A375 (cell line): ENCODE measurements around the gene IRF2BP1. TPM values are rescaled to one million over a fixed set of nuclear protein-coding genes. Genes with fewer than 3 reads are reported as not detected.

Source experiments
- total RNA-seq: library from RNA; depleted of rRNA; stranded (reverse); fragments of >200 nt; shearing (Covaris generic); gene quantifications from 2 replicates; pipeline ENCODE4 v1.2.3, GENCODE V29; 2014; rRNA removed

The IRF2BP1 gene, protein sequence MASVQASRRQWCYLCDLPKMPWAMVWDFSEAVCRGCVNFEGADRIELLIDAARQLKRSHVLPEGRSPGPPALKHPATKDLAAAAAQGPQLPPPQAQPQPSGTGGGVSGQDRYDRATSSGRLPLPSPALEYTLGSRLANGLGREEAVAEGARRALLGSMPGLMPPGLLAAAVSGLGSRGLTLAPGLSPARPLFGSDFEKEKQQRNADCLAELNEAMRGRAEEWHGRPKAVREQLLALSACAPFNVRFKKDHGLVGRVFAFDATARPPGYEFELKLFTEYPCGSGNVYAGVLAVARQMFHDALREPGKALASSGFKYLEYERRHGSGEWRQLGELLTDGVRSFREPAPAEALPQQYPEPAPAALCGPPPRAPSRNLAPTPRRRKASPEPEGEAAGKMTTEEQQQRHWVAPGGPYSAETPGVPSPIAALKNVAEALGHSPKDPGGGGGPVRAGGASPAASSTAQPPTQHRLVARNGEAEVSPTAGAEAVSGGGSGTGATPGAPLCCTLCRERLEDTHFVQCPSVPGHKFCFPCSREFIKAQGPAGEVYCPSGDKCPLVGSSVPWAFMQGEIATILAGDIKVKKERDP
- 59.7 and 67.2 TPM in 2 replicates for total RNA-seq

DNA sequence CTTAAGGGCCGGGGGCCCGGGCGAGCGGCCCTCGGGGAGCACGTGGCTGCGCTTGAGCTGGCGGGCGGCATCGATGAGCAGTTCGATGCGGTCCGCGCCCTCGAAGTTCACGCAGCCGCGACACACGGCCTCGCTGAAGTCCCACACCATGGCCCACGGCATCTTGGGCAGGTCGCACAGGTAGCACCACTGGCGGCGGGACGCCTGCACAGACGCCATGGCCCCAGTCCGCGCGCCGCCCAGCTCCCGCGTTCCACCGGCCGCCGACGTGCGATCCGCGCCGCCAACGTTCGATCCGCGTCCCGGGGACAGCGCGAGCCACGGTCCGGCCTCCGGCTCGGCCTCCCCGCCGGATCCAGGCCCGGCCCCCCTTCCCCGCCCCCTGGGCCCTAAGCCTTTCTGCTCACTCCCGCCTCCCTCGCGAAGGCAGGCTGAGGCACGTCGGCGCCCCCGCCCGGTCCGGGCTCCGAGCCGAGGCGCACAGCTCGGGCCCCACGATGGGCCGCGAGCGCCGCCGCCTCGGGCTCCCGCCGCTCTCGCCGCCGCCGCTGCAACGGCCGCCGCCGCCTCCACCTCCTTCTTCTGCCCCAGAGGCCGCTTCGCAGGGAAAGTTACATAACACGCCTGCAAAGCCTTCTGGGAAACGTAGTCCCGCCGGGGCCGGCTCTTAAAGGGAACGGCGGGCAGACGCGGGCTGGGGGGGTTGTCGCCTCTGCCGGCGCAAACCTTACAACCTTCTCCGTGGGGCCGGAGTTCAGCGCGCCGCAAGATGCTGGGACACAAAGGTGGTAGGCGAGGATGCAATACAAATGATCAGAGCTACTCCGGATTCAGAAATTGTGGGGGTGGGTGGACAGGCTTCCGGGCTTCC, at the start of gene IRF2BP1:
TSS of gene IRF2BP1 (minus strand) at position 586 of the 871 bp plus-strand sequence. CDS start at position 219, 367 bp downstream.

DNA sequence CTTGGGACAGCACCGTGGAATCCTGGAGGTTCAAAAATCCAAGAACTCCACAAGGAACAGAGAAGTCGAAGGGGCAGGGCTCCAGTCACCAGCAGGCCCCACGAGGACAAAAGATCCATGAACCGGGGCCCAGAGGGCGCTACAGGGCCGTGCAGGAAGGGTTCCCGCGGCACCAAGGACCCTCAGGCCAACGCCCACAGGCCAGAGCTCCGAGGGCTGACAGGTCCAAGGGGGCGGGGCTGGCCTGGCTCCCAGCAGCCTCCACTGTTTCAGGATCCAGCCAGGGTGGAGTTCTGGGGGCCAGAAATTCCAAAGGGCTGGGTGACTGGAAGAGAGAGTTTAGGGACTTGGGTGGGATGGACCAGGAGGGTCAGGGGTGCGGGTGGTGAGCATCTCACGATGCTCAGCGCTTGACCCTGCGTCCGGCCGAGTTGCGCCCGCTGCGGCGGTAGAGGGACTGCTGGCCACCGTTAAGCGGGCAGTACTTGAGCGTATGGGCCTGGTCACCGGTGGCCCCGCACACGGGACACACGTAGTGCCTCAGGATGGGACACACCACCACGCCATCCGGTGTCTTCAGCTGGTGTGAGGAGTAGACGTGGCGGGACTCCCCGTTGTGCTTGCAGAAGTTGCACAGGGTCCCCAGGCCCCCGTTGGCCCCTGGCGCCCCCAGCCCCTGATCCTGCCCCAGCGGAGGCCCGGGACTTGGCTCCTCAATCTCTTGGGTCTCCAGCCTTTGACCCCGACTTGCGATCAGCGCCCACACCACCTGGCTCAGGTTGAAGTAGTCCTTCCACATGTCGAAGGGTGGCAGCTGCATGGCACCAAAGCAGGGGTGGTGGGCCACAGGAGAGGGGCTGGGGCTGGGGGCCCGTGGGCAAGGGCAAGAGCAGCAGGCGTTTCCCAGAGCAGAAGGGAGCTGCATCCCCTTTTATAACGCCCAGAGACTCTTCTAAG, 28.2 kb upstream of the IRF2BP1 start, which contains the start of gene NANOS2:
TSS of gene NANOS2 (minus strand) at position 905 of the 957 bp plus-strand sequence. CDS start at position 820, 85 bp downstream.

DNA sequence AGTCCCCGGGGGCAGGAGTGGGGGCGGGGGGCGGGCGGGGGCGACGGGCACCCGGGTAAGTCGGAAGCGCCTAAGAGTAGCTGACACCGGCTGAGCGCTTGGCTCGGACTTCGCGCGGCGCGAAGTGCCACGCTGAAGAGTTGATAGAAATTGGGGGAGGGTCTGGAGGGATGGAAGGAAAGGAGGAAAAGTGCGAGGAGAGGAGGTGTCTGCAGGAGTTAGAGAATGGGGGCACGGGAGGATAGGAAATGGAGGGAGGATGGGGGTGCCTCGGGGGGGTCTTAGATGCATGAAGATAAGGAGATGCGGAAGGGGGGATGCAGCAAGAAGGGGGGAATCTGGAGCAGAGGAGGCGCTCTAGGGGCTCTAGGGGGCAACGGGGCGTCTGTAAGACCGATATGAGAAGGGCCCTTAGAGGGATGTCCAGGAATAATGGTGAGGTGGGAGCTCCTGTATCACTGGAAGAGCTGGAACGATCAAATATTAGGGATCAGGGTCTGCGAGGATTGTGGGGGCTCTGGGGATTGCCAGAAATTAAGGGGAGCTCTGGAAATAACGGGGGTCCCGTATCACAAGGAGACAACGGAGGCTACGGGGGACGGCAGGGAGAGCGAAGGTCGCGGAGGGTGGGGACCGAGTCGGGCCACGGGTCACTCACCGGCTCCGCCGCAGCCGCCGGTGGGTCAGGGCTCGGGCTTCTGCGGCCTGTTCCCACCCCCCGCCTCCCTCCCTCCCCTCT, 16.1 kb upstream of the IRF2BP1 start, which contains the start of gene MYPOP:
TSS of gene MYPOP (minus strand) at position 702 of the 739 bp plus-strand sequence. CDS start 840 bp downstream, outside the sequence.

DNA sequence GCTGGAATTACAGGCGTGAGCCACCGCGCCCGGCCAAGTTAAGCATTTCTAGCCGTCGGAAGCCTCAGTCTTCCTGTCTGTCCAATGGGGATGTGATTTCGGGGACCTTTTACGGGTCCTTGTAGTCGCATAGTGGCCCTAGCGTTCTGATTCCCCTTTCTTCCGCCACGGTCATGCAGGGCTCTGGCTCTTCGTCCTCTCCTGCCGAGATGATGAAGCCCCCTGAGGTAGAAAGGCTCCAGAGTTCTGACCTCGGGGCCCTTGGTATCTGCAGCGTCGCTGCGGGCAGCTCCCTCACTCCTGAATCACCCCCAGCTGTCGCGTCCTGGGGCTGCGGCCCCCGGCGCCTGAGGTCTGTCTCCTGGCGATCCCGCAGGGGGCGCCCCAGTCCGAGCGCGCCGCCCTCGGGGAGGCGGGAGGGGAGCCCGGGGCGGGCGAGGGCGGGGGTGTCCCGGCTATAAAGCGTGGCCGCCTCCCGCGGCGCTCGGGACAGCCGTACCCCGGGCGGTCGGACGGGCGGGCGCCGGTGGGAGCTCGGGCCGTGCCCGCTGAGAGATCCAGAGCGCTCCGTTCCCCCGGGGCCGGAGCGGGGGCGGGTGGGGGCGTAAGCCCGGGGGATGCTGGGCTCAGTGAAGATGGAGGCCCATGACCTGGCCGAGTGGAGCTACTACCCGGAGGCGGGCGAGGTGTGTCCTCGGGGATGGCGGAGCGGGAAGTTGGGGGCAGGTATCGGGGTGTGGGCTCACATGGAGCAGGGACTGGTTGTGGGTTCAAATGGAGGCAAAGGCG, 21.9 kb downstream of the IRF2BP1 start, which contains the start of gene FOXA3:
TSS of gene FOXA3 (plus strand) at position 487 of the 789 bp plus-strand sequence. CDS start at position 618, 131 bp downstream.

DNA sequence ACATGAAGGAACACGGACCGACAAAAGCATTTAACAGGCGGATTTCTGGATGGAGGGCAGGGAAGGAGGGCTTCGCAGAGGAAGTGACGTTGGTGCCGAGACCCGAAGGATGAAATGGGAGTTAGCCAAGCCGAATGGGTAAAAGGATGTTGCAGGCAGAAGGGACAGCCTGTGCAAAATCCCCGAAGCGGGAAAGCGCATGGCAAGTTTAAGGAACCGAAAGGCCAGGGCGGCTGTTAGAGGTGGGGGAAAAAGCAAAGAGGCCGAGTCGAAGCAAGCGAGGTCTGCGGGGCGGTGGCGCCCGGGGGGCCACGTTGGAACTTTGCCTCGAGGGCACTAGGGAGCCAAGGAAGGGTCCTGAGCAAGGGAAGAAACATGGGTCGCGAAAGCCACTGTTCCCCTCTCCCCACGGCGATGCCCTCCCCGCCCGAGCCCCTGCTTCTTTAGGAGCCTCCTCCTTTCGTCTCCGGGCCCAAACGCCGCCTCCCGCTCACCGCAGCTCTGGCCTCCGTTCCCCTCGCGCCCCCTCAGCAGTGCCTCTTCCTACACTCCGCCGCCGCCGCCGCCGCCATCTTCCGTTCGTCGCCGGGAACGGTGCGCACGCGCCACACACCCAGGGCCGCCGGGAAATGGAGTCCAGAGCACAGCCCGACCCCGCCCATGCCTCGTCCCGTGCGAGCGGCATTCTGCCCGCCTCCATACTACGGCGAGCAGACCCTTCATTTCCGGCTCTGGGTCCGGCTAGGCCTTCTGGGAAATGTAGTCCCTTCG, 23.2 kb downstream of the IRF2BP1 start, which contains the start of gene SYMPK:
TSS of gene SYMPK (minus strand) at position 584 of the 771 bp plus-strand sequence. CDS start 8,652 bp downstream, outside the sequence.

Other genes with a start within 250 kb of the IRF2BP1 start
- gene EML2, start 246.7 kb downstream of the IRF2BP1 start, total RNA-seq: 59.8 and 70.0 TPM in 2 replicates
- gene GIPR, start 217.9 kb downstream of the IRF2BP1 start, total RNA-seq: 0.03 and 1.2 TPM in 2 replicates
- gene SNRPD2, start 194.2 kb downstream of the IRF2BP1 start, total RNA-seq: 904 and 1,025 TPM in 2 replicates
- 15.0 and 18.7 TPM in 2 replicates for gene QPCTL, start 193.5 kb downstream of the IRF2BP1 start, total RNA-seq
- 23.2 and 31.5 TPM in 2 replicates for gene FBXO46, start 155.2 kb downstream of the IRF2BP1 start, total RNA-seq
- gene MEIOSIN, start 152.7 kb downstream of the IRF2BP1 start, total RNA-seq: 0.40 TPM in 1 of 2 replicates, not detected in the other
- 22.1 and 24.4 TPM in 2 replicates for gene SIX5, start 116.9 kb downstream of the IRF2BP1 start, total RNA-seq
- gene DMPK, start 103.7 kb downstream of the IRF2BP1 start, total RNA-seq: 28.1 and 29.7 TPM in 2 replicates
- gene DMWD, start 93.3 kb downstream of the IRF2BP1 start, total RNA-seq: 73.8 and 79.2 TPM in 2 replicates
- gene RSPH6A, start 70.8 kb downstream of the IRF2BP1 start, total RNA-seq: 0.41 TPM in 1 of 2 replicates, not detected in the other
- 75.3 and 87.1 TPM in 2 replicates for gene SYMPK, start 23.0 kb downstream of the IRF2BP1 start, total RNA-seq
- not detected in 2 replicates for gene FOXA3, start 21.8 kb downstream of the IRF2BP1 start, total RNA-seq
- gene MYPOP, start 16.5 kb upstream of the IRF2BP1 start, total RNA-seq: 3.3 and 3.5 TPM in 2 replicates
- gene NANOS2, start 28.6 kb upstream of the IRF2BP1 start, total RNA-seq: not detected in 2 replicates
- gene NOVA2, start 87.7 kb upstream of the IRF2BP1 start, total RNA-seq: 0.04 TPM in 1 of 2 replicates, not detected in the other
- 6.5 and 8.3 TPM in 2 replicates for gene CCDC61, start 109.3 kb upstream of the IRF2BP1 start, total RNA-seq
- not detected in 2 replicates for gene PGLYRP1, start 136.9 kb upstream of the IRF2BP1 start, total RNA-seq
- gene IGFL4, start 154.9 kb upstream of the IRF2BP1 start, total RNA-seq: not detected in 2 replicates
- not detected in 2 replicates for gene IGFL3, start 238.5 kb upstream of the IRF2BP1 start, total RNA-seq